GM10248 (cell line): ENCODE data around the gene RARA.

Experiments
- CTCF ChIA-PET: fragments of 300-600 bp; sonication (Branson Sonifier 250); formaldehyde crosslinking; extraction: SDS; loops from one replicate; lab custom pipeline; 2021; ENCODE audit warnings: antibody characterized with exemption; lab: Yijun Ruan, JAX
- POLR2A ChIA-PET: fragments of 350-650 bp; sonication (Branson Sonifier 250); formaldehyde crosslinking; extraction: SDS; loops from one replicate; lab custom pipeline; 2020; ENCODE audit warnings: antibody characterized with exemption; lab: Yijun Ruan, JAX
- DNase-seq: peaks from one replicate; pipeline ENCODE4 v3.0.0; 2012; ENCODE audit errors: extremely low spot score
- CTCF ChIP-seq: IDR thresholded peaks from 2 replicates; pipeline ENCODE4 v1.5.1; 2012; ENCODE audit warnings: mild to moderate bottlenecking, low read depth; ENCODE audit errors: extremely low read depth, missing control alignments, control extremely low read depth

RARA gene

GRCh38 chr17:40286473-40286872 is 22.5 kb upstream of the RARA start:
- ChIA-PET POLR2A (interaction anchor here (0.6 kb wide), 1 partner anchor 16 kb away, joined by 3 read pairs; no protein-coding TSS in a partner anchor), CTCF (interaction anchor here (1.7 to 2.0 kb wide), 2 partner anchors 68 to 84 kb away, joined by 4 to 6 read pairs; no protein-coding TSS in a partner anchor)
- TF ChIP-seq CTCF = no peak
- DNase-seq = no peak

DNA sequence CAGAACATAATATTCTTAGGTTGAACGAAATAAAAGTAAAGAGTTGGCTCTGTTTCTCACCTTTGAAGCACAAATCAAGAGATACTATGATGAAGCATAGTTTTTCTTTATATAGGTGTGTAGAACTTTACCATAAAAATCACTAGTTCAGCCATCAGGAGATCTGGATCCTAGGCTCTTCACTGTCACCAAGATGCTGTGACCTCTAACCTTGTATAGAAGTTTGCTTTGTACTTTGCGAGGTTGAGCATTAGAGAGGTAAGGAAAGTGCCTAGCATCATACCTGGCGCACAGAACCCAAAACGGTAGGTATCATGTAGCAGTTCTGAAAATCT is 21.9 kb upstream of the RARA start:
- DNase-seq = no peak
- POLR2A ChIA-PET = no interaction called here
- TF ChIP-seq CTCF = no peak
- CTCF ChIA-PET = no interaction called here

- ChIA-PET CTCF (interaction anchor here (0.7 to 7.2 kb wide), 4 partner anchors 15 to 86 kb away, joined by 3 to 55 read pairs (median 10); no protein-coding TSS in a partner anchor), POLR2A (interaction anchor here (1.4 kb wide), 1 partner anchor 46 kb away, joined by 3 read pairs; no protein-coding TSS in a partner anchor)
- peak; percentile 98 for DNase-seq
- TF ChIP-seq CTCF = no peak
Observed at GRCh38 chr17:40287494-40288369, 21.2 kb upstream of the RARA start, which contains the start of gene CDC6. Gene CDC6, plus strand, starts transcription at chr17:40287879. Its CDS starts 1,542 bp downstream, at chr17:40289421.

GRCh38 chr17:40290629-40291280 is 18.2 kb upstream of the RARA start:
- ChIA-PET POLR2A (interaction anchor here (0.7 kb wide), 1 partner anchor 59 kb away, joined by 4 read pairs; no protein-coding TSS in a partner anchor), CTCF (interaction anchor here (0.6 to 30.0 kb wide), 32 partner anchors 8 to 278 kb away, joined by 3 to 604 read pairs (median 4); partner anchors contain the start of genes CSF3, GJD3, RARA and WIPF2)
- peak; percentile 60 for TF ChIP-seq CTCF
- peak; percentile 52 for DNase-seq

DNA sequence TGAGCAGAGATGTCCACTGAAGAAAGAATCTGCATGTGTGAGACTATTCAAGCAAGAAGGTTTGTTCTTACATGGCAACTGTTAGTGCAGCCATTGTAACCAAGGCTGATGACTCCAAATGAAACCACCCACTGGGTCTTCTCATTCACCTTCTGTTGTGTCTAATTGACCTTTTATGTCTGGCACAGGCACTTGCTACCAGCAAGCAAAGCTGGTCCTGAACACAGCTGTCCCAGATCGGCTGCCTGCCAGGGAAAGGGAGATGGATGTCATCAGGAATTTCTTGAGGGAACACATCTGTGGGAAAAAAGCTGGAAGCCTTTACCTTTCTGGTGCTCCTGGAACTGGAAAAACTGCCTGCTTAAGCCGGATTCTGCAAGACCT is 17.7 kb upstream of the RARA start:
- DNase-seq = no peak
- POLR2A ChIA-PET = interaction anchor here (0.7 kb wide), 1 partner anchor 60 kb away, joined by 4 read pairs; no protein-coding TSS in a partner anchor
- TF ChIP-seq CTCF = no peak
- CTCF ChIA-PET = interaction anchor here (0.8 to 30.0 kb wide), 19 partner anchors 7 to 279 kb away, joined by 3 to 604 read pairs (median 6); partner anchors contain the start of genes GJD3 and RARA

GRCh38 chr17:40293363-40293762 is 15.6 kb upstream of the RARA start:
- no peak for DNase-seq
- TF ChIP-seq CTCF = no peak
- POLR2A ChIA-PET = no interaction called here
- CTCF ChIA-PET = interaction anchor here (1.1 to 30.0 kb wide), 11 partner anchors 10 to 180 kb away, joined by 3 to 604 read pairs (median 5); partner anchors contain the start of genes GJD3 and RARA
